Transverse colon (tissue), 4 donors: ENCODE measurements around the gene IPO11. TPM values are rescaled to one million over a fixed set of nuclear protein-coding genes. Genes with fewer than 3 reads are reported as not detected.
"Not testable (repeated sequence)": the region's sequence is repeated elsewhere in the genome, so short reads cannot be mapped to it uniquely, and the experiment has no call there.

Source experiments
- DNase-seq: peaks from one replicate; pipeline ENCODE4 v3.0.0-alpha.2; 2019
- H3K27ac ChIP-seq, 4 donors: fragments of 200-600 bp; sonication (generic); 2 replicates each; pipeline ENCODE4 v1.5.1; 2016 to 2018; ENCODE audit warnings: inconsistent platforms in 4 of 4
- H3K27me3 ChIP-seq: fragments of 200-600 bp; sonication (generic); 2 replicates; pipeline ENCODE4 v1.5.1; 2017; ENCODE audit warnings: inconsistent platforms
- H3K36me3 ChIP-seq, 4 donors: fragments of 200-600 bp; sonication (generic); 2 replicates each; pipeline ENCODE4 v1.5.1; 2017 to 2019; ENCODE audit warnings: inconsistent platforms in 4 of 4
- H3K4me1 ChIP-seq, 4 donors: fragments of 200-600 bp; sonication (generic); 2 replicates each; pipeline ENCODE4 v1.5.1; 2017 to 2020; ENCODE audit warnings: inconsistent platforms in 4 of 4
- H3K4me3 ChIP-seq, 4 donors: fragments of 200-600 bp; sonication (generic); 1 replicate in 1 of 4; 2 replicates in 3 of 4; pipeline versions ENCODE4 v1.5.1 to v1.6.1; 2017 to 2019; ENCODE audit warnings: inconsistent platforms in 4 of 4
- H3K9me3 ChIP-seq, 2 donors: fragments of 200-600 bp; sonication (generic); 2 replicates each; pipeline ENCODE4 v1.5.1; 2017 to 2019; ENCODE audit warnings: inconsistent platforms in 2 of 2
- CTCF ChIP-seq, 5 experiments: fragments of 200-600 bp in 3 of 5; fragments of 450-650 bp in 2 of 5; sonication (generic) in 3 of 5; IDR thresholded peaks; 1 replicate in 2 of 5; 2 replicates in 3 of 5; pipeline ENCODE4 v1.5.1; 2016 to 2017; ENCODE audit warnings: antibody characterized with exemption in 5 of 5, inconsistent platforms in 3 of 5, mild to moderate bottlenecking in 2 of 5, moderate library complexity in 1 of 5
- EP300 ChIP-seq: sonication (generic); formaldehyde crosslinking; IDR thresholded peaks from one replicate; pipeline ENCODE4 v1.6.1; 2017; ENCODE audit warnings: antibody characterized with exemption, low read depth
- POLR2A ChIP-seq: fragments of 450-650 bp; IDR thresholded peaks from one replicate; pipeline ENCODE4 v1.6.1; 2016; ENCODE audit warnings: antibody characterized with exemption, mild to moderate bottlenecking, moderate library complexity
- POLR2AphosphoS5 ChIP-seq, 3 donors: sonication (generic); formaldehyde crosslinking; IDR thresholded peaks; one replicate each; pipeline ENCODE4 v1.6.1; 2016; ENCODE audit warnings: antibody characterized with exemption in 3 of 3
- WGBS, 2 donors: methylation state at CpG; one replicate each; pipeline ENCODE4 v1.1.5; 2018; ENCODE audit warnings: low coverage in 1 of 2; 5-methylcytosine and 5-hydroxymethylcytosine counted together
- in situ Hi-C, 4 donors: fragments of 200-750 bp; cut with MboI; loops; one replicate each; pipeline versions ENCODE4 v1.15.0 to v1.15.1; 2017; ENCODE audit warnings: low sequenced_read_pairs in 3 of 4, low pct_ligation_motif_present in 1 of 4, low pct_unique_long_range_greater_than_20kb in 1 of 4
- intact Hi-C: fragments of 100-400 bp; cut with DNase I; formaldehyde crosslinking; loops from one replicate; pipeline ENCODE4 v1.15.1; 2023; ENCODE audit warnings: low total_unique reads
- total RNA-seq, 4 donors: library from RNA; depleted of rRNA; stranded (reverse); fragments of >200 nt; gene quantifications; one replicate each; pipeline ENCODE4 v1.1.0, GENCODE V29; 2016

Gene IPO11
- total RNA-seq, 4 donors from 2014 or later = 6.4 to 37.8 (median 16.3) TPM

GRCh38 chr5:62623271-62623670 is 210.7 kb downstream of the IPO11 start:
- intact Hi-C loops = no loop called here
- Histone ChIP-seq H3K36me3 (peaks cover 0 to 5% (median 0%) of the 10 kb centered on the region in 4 donors), H3K9me3 (no peaks in the 10 kb centered on the region), H3K4me3 (no peak overlapping the region), H3K27ac (no peak overlapping the region), H3K4me1 (no peaks in the 10 kb centered on the region), H3K27me3 (no peaks in the 10 kb centered on the region)
- WGBS, 2 donors = 95 to 100% methylated on average over 1 of the region's 1 CpG
- in situ Hi-C loops = no loop called here
- TF ChIP-seq EP300 = no peak
- no peak for TF ChIP-seq CTCF (IDR thresholded peaks at IDR 0.05)
- no peak for TF ChIP-seq POLR2A
- no peak for TF ChIP-seq POLR2AphosphoS5 (IDR thresholded peaks at IDR 0.05)
- DNase-seq = no peak

GRCh38 chr5:62624436-62624835 is 211.9 kb downstream of the IPO11 start:
- intact Hi-C loops, H3K27me3 ChIP-seq: not testable (repeated sequence)
- 96 to 100% methylated on average over 3 to 7 of the region's 7 CpGs for WGBS, 2 donors

GRCh38 chr5:62626534-62626933 is 214.0 kb downstream of the IPO11 start:
- Histone ChIP-seq H3K4me1 (no peaks in the 10 kb centered on the region), H3K36me3 (peaks cover 0 to 8% (median 0%) of the 10 kb centered on the region in 4 donors), H3K27me3 (no peaks in the 10 kb centered on the region), H3K9me3 (no peaks in the 10 kb centered on the region), H3K4me3 (no peak overlapping the region), H3K27ac (no peak overlapping the region)
- DNase-seq = no peak
- intact Hi-C loops (no loop called here), in situ Hi-C loops (no loop called here)
- TF ChIP-seq CTCF (IDR thresholded peaks at IDR 0.05) (no peak), POLR2A (no peak), EP300 (no peak), POLR2AphosphoS5 (IDR thresholded peaks at IDR 0.05) (no peak)
- WGBS, 2 donors = 91 to 94% methylated on average over 2 of the region's 2 CpGs

More at GRCh38 chr5:62624436-62624835, 211.9 kb downstream of the IPO11 start:
- DNase-seq, in situ Hi-C loops, H3K4me3 ChIP-seq, H3K36me3 ChIP-seq, H3K4me1 ChIP-seq, H3K27ac ChIP-seq, H3K9me3 ChIP-seq: not testable (repeated sequence)

GRCh38 chr5:62627121-62627520 is 214.6 kb downstream of the IPO11 start:
- H3K27me3 ChIP-seq = no peaks in the 10 kb centered on the region
- no peaks in the 10 kb centered on the region for H3K9me3 ChIP-seq
- intact Hi-C loops = no loop called here
- H3K36me3 ChIP-seq = peaks cover 0 to 8% (median 0%) of the 10 kb centered on the region in 4 donors
- WGBS, 2 donors = 88 to 96% methylated on average over 3 of the region's 3 CpGs
- no peak overlapping the region for H3K4me3 ChIP-seq
- no peak for TF ChIP-seq POLR2AphosphoS5 (IDR thresholded peaks at IDR 0.05)
- no peak for TF ChIP-seq EP300
- TF ChIP-seq CTCF (IDR thresholded peaks at IDR 0.05) = no peak
- TF ChIP-seq POLR2A = no peak
- H3K27ac ChIP-seq = no peak overlapping the region
- H3K4me1 ChIP-seq = no peaks in the 10 kb centered on the region
- no peak for DNase-seq
- in situ Hi-C loops = no loop called here

GRCh38 chr5:62627901-62628300 is 215.3 kb downstream of the IPO11 start:
- intact Hi-C loops = no loop called here
- no peak for DNase-seq
- H3K9me3 ChIP-seq = no peaks in the 10 kb centered on the region
- H3K4me3 ChIP-seq = no peak overlapping the region
- TF ChIP-seq EP300 = no peak
- TF ChIP-seq POLR2AphosphoS5 (IDR thresholded peaks at IDR 0.05) = no peak
- TF ChIP-seq CTCF (IDR thresholded peaks at IDR 0.05) = no peak
- no peak for TF ChIP-seq POLR2A
- H3K36me3 ChIP-seq = peaks cover 0 to 8% (median 0%) of the 10 kb centered on the region in 4 donors
- WGBS, 2 donors = 93 to 100% methylated on average over 1 to 5 of the region's 5 CpGs
- in situ Hi-C loops = no loop called here
- no peaks in the 10 kb centered on the region for H3K27me3 ChIP-seq
- H3K4me1 ChIP-seq = no peaks in the 10 kb centered on the region
- no peak overlapping the region for H3K27ac ChIP-seq
